GM19239 (cell line): ENCODE results near the gene SLC16A2.
"Not testable (repeated sequence)": the region's sequence is repeated elsewhere in the genome, so short reads cannot be mapped to it uniquely, and the experiment has no call there.

Source experiments
- DNase-seq: peaks from one replicate; pipeline ENCODE4 v3.0.0; 2011; ENCODE audit warnings: low spot score; ENCODE audit not compliant: insufficient read length
- FAIRE-seq: peaks from 2 replicates; lab custom pipeline; 2011; peaks lifted over from hg19 to GRCh38; lab: Jason Lieb, UNC

SLC16A2 gene

GRCh38 chrX:74500067-74500466 is 78.8 kb downstream of the SLC16A2 start:
- DNase-seq (no peak), FAIRE-seq (no peak)

- no peak for FAIRE-seq
- DNase-seq, result no peak
Observed at GRCh38 chrX:74500555-74500954, 79.3 kb downstream of the SLC16A2 start.

GRCh38 chrX:74505437-74505836 is 84.1 kb downstream of the SLC16A2 start:
- FAIRE-seq, result no peak
- no peak for DNase-seq

GRCh38 chrX:74506317-74507115 is 85.2 kb downstream of the SLC16A2 start:
- DNase-seq, result no peak
- peak; percentile 71 for FAIRE-seq

GRCh38 chrX:74507191-74507590 is 85.9 kb downstream of the SLC16A2 start:
- no peak for DNase-seq
- FAIRE-seq, result no peak

- peak; percentile 84 for FAIRE-seq
- DNase-seq, result no peak
Observed at GRCh38 chrX:74509989-74510388, 88.7 kb downstream of the SLC16A2 start.

- DNase-seq (no peak), FAIRE-seq (no peak)
Observed at GRCh38 chrX:74510401-74510800, 89.1 kb downstream of the SLC16A2 start.

- FAIRE-seq, result no peak
- DNase-seq, result no peak
Observed at GRCh38 chrX:74511704-74512103, 90.4 kb downstream of the SLC16A2 start.

- DNase-seq (no peak), FAIRE-seq (no peak)
Observed at GRCh38 chrX:74514384-74514783, 93.1 kb downstream of the SLC16A2 start.

- FAIRE-seq, result no peak
- no peak for DNase-seq
Observed at GRCh38 chrX:74515356-74515755, 94.1 kb downstream of the SLC16A2 start.

GRCh38 chrX:74516013-74516412 is 94.7 kb downstream of the SLC16A2 start:
- FAIRE-seq, result not testable (repeated sequence)

GRCh38 chrX:74519870-74520269 is 98.6 kb downstream of the SLC16A2 start:
- FAIRE-seq (no peak), DNase-seq (no peak)

More at GRCh38 chrX:74516013-74516412, 94.7 kb downstream of the SLC16A2 start:
- not testable (repeated sequence) for DNase-seq

- DNase-seq, result no peak
- no peak for FAIRE-seq
Observed at GRCh38 chrX:74520291-74520690, 99.0 kb downstream of the SLC16A2 start.

- DNase-seq (no peak), FAIRE-seq (no peak)
Observed at GRCh38 chrX:74520896-74521295, 99.6 kb downstream of the SLC16A2 start.

GRCh38 chrX:74521961-74522751 is 100.9 kb downstream of the SLC16A2 start:
- no peak for FAIRE-seq

GRCh38 chrX:74523224-74523623 is 101.9 kb downstream of the SLC16A2 start:
- FAIRE-seq (no peak), DNase-seq (no peak)

More at GRCh38 chrX:74521961-74522751, 100.9 kb downstream of the SLC16A2 start:
- no peak for DNase-seq

GRCh38 chrX:74523870-74524735 is 102.8 kb downstream of the SLC16A2 start:
- no peak for FAIRE-seq

GRCh38 chrX:74525116-74525515 is 103.8 kb downstream of the SLC16A2 start:
- DNase-seq, result no peak
- FAIRE-seq, result no peak

More at GRCh38 chrX:74523870-74524735, 102.8 kb downstream of the SLC16A2 start:
- no peak for DNase-seq

- FAIRE-seq, result no peak
- DNase-seq, result no peak
Observed at GRCh38 chrX:74526764-74527163, 105.5 kb downstream of the SLC16A2 start.

GRCh38 chrX:74527350-74527749 is 106.1 kb downstream of the SLC16A2 start:
- DNase-seq (no peak), FAIRE-seq (no peak)
